Activated CD4-positive, CD25-positive, alpha-beta regulatory T cell (primary cell): Measurements from ENCODE around the gene SLIT1.

Experiments
- DNase-seq, 4 experiments: peaks; one replicate each; lab custom pipeline; 2025; lab: John Stamatoyannopoulos, UW

The SLIT1 gene

DNA sequence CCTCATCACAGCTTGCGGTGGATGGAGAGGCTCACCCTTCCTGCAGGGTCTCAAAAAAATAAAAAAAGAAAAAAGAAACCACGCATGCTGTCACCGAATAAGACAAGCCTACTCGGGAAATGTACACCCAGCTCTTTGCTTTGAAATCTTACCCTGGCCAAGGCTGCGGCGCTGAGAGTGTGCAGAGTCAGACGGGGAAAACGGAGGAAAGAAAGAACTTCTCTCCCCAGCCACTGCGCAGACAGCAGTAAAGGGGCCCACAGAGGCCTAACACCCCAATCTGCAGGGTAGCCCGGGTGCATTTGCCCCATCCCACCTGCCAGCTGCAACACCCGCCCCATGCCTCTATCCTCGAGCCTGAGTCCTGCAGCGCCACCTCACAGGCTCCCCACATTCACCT is 14.8 kb downstream of the SLIT1 start:
- DNase-seq = no peak

DNA sequence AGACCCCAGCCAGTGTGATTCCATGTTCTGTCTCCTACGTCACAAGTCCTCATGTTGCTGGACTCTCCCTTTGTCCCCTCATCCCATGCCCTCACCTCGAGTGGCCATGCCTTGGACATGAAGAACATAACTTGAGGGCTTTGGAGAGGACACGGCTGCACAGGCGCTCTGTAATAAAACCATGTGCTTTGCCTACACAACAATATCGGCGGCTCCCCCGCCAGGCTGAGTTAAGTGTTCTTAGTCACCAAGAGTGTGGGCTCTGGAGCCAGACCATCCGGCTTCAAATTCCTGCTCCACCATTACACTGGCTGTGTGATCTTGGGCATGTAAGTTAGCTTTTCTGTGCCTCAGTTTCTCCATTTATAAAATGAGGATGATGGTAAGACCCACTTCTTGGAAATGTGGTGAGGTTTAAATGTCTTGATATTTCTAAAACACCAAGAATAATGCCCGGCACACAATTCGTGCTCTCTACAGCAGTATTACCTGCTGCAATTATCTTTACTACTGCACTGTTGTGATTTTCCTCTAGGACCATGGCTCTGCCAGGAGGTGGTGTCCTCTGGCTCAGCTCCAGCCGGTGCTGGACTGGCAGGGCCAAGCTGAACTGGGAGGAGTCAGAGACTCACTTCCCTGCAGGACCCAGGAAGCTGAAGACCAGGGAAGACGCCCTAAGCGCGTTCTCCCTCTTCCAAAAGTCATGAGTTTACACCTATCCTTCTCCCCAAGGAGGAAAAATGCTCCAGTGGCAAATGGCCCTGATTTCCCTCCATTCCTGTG is 15.7 kb downstream of the SLIT1 start:
- DNase-seq = no peak

DNA sequence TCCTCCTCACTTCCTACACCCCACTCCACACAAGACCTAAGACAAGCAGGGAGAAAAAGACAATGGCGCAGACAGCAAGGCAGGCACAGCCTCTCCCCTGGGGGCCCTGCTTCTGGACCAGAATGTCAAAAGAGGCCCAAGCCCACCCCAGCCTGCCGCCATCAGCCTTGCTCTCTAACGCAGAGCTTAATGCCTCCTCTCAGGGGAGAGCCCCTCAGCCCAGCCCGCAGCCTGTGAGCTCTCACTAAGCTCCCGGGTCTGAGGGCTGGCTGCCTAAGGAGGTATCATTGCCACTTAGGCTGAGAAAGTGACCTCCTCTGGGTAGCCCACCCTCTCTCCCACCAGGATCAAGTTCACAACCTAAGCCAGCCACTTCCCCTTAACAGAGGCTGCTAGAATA is 16.7 kb downstream of the SLIT1 start:
- DNase-seq = no peak

- no peak for DNase-seq
Measured at GRCh38 chr10:97168645-97169044, 17.1 kb downstream of the SLIT1 start.

DNA sequence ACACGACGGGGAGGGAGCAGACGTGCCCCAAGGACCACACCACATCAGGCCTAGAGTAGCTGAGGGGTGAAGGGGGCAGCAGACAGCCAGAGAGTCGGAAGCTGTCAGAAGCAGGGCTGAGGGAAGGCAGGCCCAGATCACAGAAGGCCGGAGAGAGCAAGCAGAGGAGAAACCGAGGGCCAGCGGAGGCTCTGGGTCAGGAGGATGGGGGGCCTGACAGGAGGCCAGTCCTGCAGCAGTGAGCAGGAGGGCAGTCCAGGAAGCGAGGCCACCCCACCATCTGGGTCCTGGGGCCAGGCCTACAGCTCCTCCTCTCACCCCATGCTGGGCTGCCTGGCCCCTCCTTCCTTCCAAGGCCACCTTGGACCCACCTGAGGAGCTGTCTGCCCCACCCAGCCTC is 20.3 kb downstream of the SLIT1 start:
- no peak for DNase-seq

GRCh38 chr10:97163781-97164501 is 21.8 kb downstream of the SLIT1 start:
- no peak for DNase-seq

- DNase-seq = no peak
Measured at GRCh38 chr10:97163181-97163580, 22.6 kb downstream of the SLIT1 start.

DNA sequence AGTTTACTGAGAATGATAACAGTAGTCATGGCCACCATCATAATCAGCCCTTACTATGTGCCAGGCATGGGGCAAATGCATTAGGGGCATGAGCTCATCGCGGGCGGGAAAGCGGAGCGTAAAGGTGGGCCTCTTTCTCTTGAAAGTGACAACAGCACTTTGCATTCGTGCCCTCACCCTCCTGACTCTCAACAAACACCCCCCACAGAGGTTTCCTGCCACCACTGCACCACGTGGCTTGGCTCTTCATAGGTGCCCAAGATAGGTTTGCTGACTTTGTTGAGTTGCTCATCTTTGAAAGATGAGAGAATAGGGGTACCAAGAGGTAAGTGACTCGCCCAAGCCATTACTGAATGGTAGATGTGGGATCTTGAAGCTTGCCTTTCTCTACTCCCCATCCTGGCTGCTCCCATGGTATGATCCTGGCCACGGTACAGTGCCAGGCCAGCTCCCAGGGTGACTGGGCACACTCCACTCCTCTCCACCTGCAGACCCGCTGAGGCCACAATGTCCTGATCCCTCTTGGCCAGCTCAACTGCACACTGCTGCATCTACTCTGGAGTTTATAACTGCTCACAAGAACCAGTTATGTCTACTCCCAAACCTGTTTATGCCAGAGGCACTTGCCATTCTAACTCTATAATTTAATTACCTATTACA is 26.0 kb downstream of the SLIT1 start:
- DNase-seq = no peak

DNA sequence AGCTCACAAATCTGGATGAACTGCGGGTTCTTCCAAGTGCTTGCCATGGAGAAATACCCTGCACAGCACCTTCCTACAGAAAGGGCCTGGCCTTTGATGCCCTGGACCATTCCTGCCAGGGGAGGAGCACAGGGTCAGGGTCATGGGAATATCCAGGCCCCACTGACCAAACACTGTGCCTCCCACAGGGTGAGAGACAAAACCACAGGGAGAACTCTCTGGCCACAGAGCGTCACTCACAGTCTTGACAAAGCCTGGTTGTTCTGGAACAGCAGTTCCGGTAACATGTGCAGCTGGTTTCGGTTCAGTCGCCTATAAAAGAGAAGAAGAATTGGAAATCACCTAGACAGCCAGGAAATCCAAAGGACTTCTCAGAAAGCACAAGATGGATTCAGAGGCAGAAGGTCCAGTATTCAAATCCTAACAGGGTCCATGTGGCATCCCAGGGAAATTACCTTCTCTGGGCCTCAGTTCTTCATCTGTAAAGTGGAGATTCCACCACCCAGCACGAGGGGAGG is 28.1 kb downstream of the SLIT1 start:
- no peak for DNase-seq

- no peak for DNase-seq
Measured at GRCh38 chr10:97154781-97155180, 31.0 kb downstream of the SLIT1 start.

DNA sequence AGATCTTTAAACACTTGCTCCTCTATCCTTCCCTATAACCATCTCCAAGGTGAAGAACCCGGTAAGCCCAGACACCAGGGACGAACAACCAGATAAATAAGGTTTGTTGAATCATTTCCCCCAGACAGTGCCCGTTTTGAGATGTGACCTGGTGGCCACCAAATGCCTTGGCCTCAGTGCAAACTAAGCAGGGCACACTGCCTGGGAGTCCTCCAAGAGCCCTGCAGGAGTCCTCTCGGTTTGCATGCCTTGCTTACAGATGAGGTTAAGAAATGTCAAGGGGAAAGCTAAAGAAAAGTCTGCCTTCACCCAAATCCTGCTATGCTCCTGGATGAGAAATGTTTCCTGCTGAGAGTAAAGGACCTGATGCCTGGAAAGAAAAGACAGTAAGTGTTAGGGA is 31.6 kb downstream of the SLIT1 start:
- DNase-seq = no peak

DNA sequence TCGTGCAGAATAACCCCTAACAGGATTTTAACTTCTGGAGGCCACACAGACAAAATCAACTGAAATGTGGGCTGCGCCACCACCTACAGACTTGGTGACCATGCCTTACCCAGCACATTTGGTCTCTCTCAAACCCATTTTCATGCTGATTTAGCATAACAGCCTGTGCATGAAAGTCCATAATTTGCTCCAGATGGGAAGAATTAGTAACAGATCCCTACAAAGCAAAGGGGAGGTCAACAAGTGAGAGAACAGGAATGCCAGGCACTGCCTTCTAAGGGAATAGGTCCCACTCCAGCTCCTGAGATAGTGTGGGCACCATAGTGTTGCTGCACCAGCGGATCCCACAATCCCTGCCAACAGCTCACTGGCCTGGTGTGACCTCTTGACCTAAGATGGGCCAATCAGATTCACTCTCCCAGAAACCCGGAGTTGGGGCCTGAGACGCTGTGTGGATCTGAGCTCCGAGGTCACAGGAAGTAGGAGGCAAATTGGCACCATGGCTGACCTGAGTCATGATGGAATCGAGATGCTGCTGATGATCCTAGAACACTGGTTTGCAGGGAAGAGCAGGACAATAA is 32.4 kb downstream of the SLIT1 start:
- DNase-seq = no peak

DNA sequence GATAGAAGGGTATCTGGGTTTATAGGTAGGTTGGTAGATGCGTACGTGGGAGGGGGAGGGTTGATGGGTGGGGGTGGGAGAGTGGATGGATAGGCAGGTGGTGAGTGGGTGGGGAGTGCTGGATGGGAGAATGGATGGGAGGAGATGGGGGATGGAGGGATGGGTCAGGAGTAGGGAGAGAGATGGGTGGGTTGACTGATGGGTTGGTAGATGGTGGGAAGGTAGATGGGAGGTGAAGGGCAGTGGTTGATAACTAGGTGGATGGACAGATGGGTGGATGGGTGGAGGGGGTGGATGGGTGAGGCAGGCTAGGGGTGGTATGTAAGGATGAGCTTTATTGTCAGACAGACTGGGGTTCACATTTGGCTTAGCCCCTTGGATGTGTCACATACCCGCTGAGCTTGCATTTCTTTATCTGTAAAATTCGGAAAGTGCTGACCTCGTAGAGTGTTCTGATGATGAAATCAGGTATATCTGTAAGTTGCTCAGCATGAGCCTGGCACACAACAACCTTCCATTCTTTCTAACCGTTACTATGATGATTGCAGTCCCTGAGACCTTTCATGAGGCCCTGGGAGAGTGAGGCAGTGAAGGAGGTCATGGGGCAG is 34.3 kb downstream of the SLIT1 start:
- no peak for DNase-seq

DNA sequence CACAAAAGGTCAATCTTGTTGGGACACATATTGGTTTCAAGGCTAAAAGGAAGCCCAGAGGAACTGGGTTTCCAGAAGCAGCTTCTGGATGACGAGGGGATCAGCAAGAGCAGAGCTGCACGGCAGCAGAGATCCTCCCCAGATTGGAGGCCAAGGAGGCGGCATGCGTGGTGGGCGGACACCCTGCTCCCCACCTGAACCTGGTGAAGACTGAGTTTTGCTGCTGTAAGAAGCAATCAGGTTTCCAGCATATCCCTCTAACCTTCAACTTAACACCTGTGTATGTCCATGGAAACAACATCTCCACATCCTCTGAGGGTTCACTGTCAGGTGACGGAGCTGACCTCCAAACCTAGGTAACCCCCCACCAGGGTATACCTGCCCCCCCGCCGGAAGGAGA is 35.1 kb downstream of the SLIT1 start:
- no peak for DNase-seq

DNA sequence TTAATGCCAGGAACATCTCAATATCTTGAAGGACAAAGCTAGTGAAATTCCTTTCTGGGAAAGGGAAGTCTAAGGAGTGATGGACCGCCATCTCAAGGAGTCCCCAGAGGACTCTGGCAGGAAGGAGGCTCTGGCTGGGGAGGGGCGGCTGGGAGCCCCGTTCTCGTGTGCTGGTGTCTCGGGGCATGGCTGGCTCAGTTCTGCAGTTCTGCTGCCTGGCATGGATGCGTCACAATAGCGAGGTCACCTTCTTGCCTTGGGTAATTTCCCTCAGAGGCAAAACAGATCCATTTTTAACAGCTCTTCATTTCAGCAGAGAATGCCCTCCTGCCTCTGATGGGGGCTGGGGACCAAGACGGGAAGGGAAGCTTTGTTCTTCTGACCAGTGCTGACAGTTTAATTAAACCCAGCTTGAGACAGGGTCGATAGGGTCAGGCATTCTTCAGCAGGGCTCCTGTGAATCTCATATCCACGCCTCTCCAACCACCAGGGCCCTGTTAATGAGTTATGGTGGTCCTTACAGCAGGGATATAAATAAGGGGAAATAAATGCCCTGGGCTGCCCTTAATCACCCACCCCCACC is 35.7 kb downstream of the SLIT1 start:
- DNase-seq = no peak

DNA sequence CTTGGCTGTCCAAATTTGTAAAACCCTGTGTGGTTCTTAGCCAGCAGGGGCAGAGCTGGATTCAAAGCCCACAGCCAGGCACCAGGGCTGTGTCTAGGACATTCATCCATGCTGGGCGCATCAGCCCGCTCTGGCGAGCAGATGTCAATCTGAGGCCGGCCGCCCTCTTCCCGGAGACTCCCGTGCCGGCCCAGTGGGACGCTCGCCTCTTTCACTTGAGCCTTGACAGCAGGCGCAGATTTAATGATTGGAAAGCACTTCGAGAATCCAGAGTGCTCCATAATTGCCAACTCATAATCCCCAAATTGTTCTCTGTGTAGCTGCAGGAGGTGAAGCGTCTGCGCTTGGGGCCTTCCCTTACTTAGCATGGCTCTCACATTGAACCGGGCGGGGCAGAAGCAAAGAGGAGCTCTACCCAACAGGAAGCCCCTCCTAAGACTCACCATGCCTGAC is 36.7 kb downstream of the SLIT1 start:
- DNase-seq = no peak

GRCh38 chr10:97144297-97144696 is 41.5 kb downstream of the SLIT1 start:
- no peak for DNase-seq

DNA sequence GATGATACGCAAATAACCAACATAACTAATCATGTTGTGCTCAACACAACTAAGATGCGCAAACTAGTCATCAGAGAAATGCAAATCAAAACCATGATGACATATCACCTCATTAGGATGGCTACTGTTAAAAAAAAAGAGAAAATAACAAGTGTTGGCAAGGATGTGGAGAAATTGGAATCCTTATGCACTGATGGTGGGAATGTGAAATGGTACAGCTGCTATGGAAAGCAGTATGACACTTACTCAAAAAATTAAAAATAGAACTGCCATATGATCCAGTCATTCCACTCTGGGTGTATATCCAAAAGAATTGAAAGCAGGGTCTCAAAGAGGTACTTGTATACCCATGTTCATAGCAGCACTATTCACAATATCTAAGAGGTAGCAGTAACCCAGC is 42.9 kb downstream of the SLIT1 start:
- no peak for DNase-seq

GRCh38 chr10:97140902-97141745 is 44.6 kb downstream of the SLIT1 start:
- DNase-seq = no peak

- DNase-seq = no peak
Measured at GRCh38 chr10:97140049-97140846, 45.5 kb downstream of the SLIT1 start.
